HG03460 (cell line): ENCODE results near the gene NPAS2.

Experiments
- ATAC-seq: cut with Tn5 transposase; IDR thresholded peaks from one replicate; pipeline ENCODE4 v1.9.1; 2021; ENCODE audit not compliant: unreplicated experiment

Gene NPAS2

GRCh38 chr2:100939445-100939844, 119.5 kb downstream of the NPAS2 start:
- ATAC-seq = no peak

- ATAC-seq = no peak
Observed at GRCh38 chr2:100940240-100940639, 120.3 kb downstream of the NPAS2 start.

GRCh38 chr2:100940766-100941645, 121.1 kb downstream of the NPAS2 start:
- no peak for ATAC-seq

- ATAC-seq = no peak
Observed at GRCh38 chr2:100941646-100942240, 121.8 kb downstream of the NPAS2 start.

GRCh38 chr2:100944617-100945432, 124.9 kb downstream of the NPAS2 start:
- ATAC-seq = no peak

- ATAC-seq = no peak
Observed at GRCh38 chr2:100945433-100945740, 125.4 kb downstream of the NPAS2 start.

DNA sequence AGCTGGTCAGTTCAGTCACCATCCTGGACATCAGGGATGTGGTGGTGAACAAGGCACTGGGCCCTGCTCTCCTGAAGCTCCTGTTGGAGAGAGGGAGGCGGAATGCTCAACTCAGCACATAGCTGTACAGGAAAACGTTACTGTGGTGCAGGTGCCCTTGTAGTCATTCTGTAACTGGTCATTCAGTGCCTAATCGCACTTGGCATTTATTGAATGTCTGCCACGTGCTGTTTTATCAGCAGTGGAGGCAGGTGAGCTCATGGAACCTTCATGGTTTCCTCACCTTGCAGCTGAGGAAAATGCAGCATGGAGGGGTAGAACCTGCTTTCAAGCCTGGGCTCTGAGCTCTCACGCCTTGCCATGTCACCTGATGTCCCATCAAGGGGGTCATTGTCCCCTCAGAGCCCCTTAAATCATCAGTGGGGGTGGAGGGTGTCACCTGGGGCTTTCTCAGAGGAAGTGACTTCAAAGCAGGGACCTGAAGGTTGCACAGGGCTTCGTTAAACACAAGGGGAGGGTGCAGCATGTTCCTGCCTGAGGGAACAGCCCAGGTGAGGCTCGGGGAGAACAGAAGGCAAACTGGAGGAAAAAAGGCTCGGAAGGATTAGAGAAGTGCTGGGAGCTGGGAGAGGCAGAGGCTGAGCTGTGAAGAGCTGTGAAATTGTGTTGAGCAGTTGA, 126.1 kb downstream of the NPAS2 start:
- no peak for ATAC-seq

GRCh38 chr2:100948942-100949811, 129.2 kb downstream of the NPAS2 start:
- no peak for ATAC-seq

DNA sequence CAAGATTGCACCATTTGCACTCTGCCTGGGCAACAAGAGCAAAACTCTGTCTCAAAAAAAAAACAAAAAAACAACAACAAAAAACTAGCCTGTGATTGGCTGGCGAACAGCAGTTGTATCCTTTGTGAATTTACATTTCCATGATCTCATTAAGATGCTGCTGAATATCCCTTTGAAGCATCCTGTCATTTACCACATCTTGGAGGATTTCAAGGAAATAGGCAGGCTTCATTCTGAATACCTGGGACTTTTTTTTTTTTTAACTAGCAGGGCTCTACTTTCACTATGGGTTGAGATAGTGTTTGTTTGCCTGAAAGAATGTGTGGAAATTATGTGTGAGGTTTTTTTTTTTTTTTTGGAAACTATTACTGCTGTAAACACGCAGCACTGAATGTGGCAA, 132.6 kb downstream of the NPAS2 start:
- ATAC-seq = no peak

DNA sequence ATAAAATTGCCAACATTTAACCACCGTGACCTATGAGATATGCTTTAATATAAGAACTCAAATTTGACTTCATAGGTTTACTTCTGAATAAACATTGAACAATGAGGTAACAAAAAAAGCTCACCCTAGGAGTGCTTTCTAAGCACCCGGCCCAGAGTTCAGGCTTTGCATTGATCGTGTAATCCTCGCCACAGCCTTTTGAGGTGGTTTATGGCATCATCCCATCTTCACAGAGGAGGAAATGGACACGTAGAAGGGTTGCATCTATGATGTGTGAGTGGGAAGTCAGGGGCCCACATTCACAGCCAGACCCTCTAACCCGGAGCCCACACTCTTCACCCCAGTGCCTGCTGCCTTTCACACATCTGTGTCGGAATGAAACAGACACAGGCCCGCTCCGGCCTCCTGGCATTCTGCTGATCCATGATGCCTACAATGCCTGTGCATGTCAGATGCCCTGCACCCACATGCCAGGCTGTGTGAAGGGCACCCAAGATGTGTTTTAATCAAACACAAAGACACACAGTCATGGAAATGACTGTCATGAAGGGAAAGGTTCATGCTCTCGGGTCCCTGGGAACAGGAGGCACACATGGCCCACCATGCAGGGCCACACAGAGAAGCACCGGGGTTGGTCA, 133.6 kb downstream of the NPAS2 start:
- no peak for ATAC-seq

- no peak for ATAC-seq
Observed at GRCh38 chr2:100954044-100954420, 134.1 kb downstream of the NPAS2 start.

DNA sequence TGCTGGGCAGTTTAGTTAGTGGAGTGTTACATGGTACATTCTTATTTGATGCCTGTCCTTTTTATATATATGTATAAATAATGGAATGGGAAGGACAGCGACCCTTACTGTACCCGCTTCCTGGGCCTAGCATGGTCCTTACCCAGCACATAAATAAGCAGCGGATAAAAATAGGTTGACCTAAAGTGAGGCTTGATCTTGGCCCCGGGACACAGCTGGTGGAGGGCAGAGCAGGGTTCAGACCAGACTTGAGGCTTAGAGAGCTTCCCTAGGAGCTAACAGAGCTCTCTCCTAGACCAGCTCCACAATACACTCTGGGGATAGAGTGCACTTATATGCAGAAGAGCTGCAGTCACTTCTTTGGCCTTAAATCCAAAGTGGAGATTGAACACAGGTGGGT, 135.3 kb downstream of the NPAS2 start:
- ATAC-seq = no peak

GRCh38 chr2:100956081-100956480, 136.1 kb downstream of the NPAS2 start:
- ATAC-seq = no peak

DNA sequence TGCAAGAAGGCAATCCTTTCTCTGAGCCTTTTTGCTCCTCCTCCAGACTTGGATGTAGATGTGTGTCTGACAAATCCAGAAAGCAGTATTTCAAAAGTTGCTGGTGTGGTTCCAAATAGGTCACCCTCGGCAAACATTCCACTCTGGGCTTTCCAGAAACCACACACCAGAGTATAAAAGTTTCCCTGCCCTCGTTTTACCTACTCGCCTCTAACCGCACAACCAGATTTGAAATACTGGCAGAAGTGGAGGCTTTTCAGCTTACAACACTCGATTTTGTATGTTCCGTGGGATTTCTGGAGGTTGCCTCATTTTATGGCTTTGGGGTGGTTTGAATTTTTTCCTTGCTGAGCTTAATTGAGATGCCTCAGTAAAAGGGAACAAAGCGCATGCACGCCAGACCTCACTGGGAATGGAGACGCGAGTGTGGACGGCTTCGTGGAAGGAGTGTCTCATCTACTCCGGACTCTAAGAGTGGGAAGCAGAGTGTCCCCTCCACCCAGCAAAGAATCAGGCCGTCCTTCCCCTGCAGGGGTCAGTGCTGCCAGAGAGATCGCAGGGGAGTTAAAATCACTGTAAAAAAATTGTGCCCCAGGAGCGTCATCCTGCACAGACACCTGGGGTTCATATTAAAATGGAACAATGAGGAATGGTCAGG, 138.2 kb downstream of the NPAS2 start:
- no peak for ATAC-seq

DNA sequence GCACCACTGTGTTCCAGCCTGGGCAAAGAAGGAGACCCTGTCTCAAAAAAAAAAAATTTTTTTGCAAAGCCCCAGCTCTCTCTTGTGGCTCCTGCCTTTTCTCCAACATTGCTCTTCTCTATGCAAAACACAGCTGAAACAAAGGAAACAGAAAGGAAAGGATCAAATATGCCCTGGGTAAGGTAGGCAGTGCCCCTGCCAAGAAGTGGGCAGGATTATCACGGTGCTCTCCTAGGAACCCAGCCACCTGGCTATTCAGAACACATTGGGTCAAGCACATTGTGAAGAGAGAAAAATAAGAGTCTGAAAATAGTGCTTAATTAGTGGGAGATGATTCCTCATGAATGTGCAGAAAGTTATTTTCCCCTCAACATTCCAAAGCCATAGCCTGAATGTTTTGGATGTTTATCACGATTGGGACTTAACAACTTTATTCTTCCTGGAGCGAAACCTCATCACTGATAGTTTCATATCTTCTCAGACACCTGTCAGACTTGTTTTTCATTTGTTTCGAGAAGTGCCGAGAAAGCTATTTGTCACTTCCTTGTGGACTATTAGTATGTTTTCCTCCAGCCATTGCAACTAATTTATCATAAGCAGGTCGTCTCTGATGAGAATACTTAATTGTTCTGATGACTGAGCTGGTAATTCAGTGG, 139.4 kb downstream of the NPAS2 start:
- no peak for ATAC-seq

DNA sequence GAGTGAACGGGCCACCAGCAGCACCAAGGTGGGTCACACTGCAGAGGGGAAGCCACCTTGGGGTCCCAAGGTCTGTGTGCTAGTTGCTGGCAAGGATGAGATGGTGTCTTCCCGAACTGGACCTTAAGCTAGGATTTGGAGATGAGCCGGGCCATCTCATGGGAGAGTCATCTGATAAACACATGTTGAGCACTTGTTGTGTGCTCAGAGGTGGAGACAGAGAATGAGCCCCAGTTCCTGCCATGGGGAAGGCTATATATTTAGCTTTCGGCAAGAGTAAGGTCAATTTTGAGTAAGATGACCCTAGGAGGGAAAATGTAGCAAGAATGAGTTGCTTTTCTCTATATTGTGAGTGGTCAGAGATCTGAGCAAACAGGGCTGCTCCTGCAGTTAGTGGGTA, 140.7 kb downstream of the NPAS2 start:
- no peak for ATAC-seq

DNA sequence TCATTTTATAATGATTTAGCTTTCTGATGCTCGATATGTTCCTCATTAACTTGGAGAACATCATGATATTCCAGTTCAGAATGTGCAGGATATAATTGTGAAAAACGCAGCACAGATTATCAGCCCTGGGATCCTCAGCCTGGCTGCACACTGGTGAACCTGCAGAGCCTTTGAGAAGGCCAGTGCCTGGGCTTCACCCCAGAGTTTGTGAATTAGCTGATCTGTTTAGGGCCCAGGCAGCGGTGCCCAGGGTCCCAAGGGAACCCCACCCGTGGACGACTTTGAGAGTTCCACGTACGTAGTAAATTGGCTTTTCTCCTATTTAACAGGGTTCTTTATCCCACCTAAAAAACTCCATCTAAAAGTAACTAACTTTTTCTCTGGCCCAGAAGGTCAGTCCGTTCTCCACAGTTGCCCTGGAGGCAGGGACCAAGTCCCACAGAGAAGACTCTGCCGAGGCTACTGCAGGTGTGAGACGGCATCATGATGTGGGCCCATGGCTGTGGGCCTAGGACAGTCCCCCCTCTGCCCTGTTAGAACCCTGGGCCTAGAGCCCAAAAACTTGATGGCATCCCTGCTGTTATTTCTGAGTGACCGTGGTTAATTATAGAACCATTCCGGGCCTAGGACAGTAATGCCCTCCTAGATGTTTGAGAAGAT, 142.6 kb downstream of the NPAS2 start:
- no peak for ATAC-seq

- ATAC-seq = no peak
Observed at GRCh38 chr2:100963026-100963375, 143.1 kb downstream of the NPAS2 start.

DNA sequence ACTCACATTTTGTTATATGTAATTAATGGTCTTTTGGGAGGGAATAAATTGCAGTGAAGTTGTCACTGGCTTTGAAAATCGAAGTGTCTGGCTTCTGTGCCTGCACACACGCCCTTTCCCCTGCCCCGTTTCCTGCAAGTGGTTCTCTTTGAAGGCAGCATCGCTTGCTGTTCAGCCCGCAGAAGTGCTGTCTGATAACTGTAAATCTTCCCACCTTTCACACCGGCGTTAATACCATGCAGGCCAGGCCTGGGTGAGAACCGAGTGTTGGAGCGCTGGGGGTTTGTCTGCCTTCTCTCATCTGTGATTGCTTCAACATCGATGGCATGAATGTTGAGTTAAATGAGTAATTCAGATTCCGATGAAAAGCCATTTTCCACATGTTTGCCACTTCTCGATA, 144.3 kb downstream of the NPAS2 start:
- ATAC-seq = no peak
